OCI-LY7 (cell line): ENCODE measurements around the gene NOX3. TPM values are rescaled to one million over a fixed set of nuclear protein-coding genes. Genes with fewer than 3 reads are reported as not detected.

ENCODE experiments used
- BruUV-seq: library from RNA; stranded (reverse); fragments of 400-500 nt; replicated peaks from 2 replicates; lab custom pipeline; 2021; lab: Mats Ljungman, UMichigan
- CTCF ChIA-PET: fragments of 300-600 bp; sonication (Branson Sonifier 250); formaldehyde crosslinking; loops from one replicate; lab custom pipeline; 2022; ENCODE audit warnings: antibody characterized with exemption; ENCODE audit not compliant: unreplicated experiment; lab: Charles Lee
- POLR2A ChIA-PET: fragments of 300-600 bp; sonication (Branson Sonifier 250); formaldehyde crosslinking; loops from one replicate; lab custom pipeline; 2022; ENCODE audit warnings: antibody characterized with exemption; lab: Charles Lee
- DNase-seq: peaks from one replicate; pipeline ENCODE4 v3.0.0-alpha.2; 2015; ENCODE audit warnings: low spot score
- H2AFZ ChIP-seq: fragments of 200-600 bp; sonication (generic), shearing (Covaris generic); 2 replicates; pipeline ENCODE4 v1.6.1; 2014; ENCODE audit warnings: mild to moderate bottlenecking, antibody characterized with exemption, low read length, moderate library complexity
- H3K27ac ChIP-seq: fragments of 200-600 bp; sonication (generic); 2 replicates; pipeline ENCODE4 v1.5.1; 2014; ENCODE audit warnings: mixed run types, low read depth, mild to moderate bottlenecking, moderate library complexity, low read length, inconsistent platforms; ENCODE audit not compliant: poor library complexity, severe bottlenecking
- H3K36me3 ChIP-seq: fragments of 200-600 bp; sonication (generic); 2 replicates; pipeline ENCODE4 v1.6.1; 2014; ENCODE audit warnings: mild to moderate bottlenecking, antibody characterized with exemption, low read length, moderate library complexity, mixed read lengths; ENCODE audit not compliant: insufficient read depth
- H3K4me1 ChIP-seq: fragments of 200-600 bp; sonication (generic); 2 replicates; pipeline ENCODE4 v1.5.1; 2014; ENCODE audit warnings: mild to moderate bottlenecking, low read length; ENCODE audit not compliant: insufficient read depth, poor library complexity, severe bottlenecking
- H3K4me2 ChIP-seq: fragments of 200-600 bp; sonication (generic); 2 replicates; pipeline ENCODE4 v1.6.1; 2014; ENCODE audit warnings: mild to moderate bottlenecking, low read length
- H3K4me3 ChIP-seq: fragments of 200-600 bp; sonication (generic); 2 replicates; pipeline ENCODE4 v1.5.1; 2014; ENCODE audit warnings: mild to moderate bottlenecking, low read depth, low read length; ENCODE audit not compliant: poor library complexity, severe bottlenecking
- H3K79me2 ChIP-seq: fragments of 200-600 bp; sonication (generic); 2 replicates; pipeline ENCODE4 v1.6.1; 2016; ENCODE audit warnings: low read depth, mild to moderate bottlenecking, low read length, moderate library complexity, mixed read lengths; ENCODE audit not compliant: insufficient read depth
- H3K9me2 ChIP-seq: fragments of 200-600 bp; sonication (generic); 2 replicates; pipeline ENCODE4 v1.6.1; 2016; ENCODE audit warnings: mild to moderate bottlenecking, low read length, mixed read lengths; ENCODE audit not compliant: insufficient read depth
- H3K9me3 ChIP-seq: fragments of 200-600 bp; sonication (generic); 2 replicates; pipeline ENCODE4 v1.6.1; 2014; ENCODE audit warnings: mild to moderate bottlenecking, mixed run types, low read length, mixed read lengths
- H4K20me1 ChIP-seq: fragments of 200-600 bp; sonication (generic); 2 replicates; pipeline ENCODE4 v1.6.1; 2014; ENCODE audit warnings: mild to moderate bottlenecking, antibody characterized with exemption, low read length, moderate library complexity, mixed read lengths; ENCODE audit not compliant: insufficient read depth
- CTCF ChIP-seq: fragments of 200-600 bp; sonication (generic); conservative IDR thresholded peaks from 2 replicates; pipeline ENCODE4 v1.5.1; 2014; ENCODE audit warnings: mild to moderate bottlenecking, antibody characterized with exemption, low read length, moderate library complexity, mixed read lengths
- EZH2phosphoT487 ChIP-seq: fragments of 200-600 bp; sonication (generic); IDR thresholded peaks from 2 replicates; pipeline ENCODE4 v1.6.1; 2018; ENCODE audit warnings: low read depth, borderline replicate concordance, mild to moderate bottlenecking, mixed run types, antibody characterized with exemption, low read length, moderate library complexity, mixed read lengths
- intact Hi-C: fragments of 100-400 bp; cut with micrococcal nuclease; formaldehyde crosslinking; loops from one replicate; pipeline ENCODE4 v1.10.0; 2022; ENCODE audit not compliant: unreplicated experiment
- total RNA-seq, 2 experiments: library from RNA; depleted of rRNA in 1 of 2; stranded (reverse); fragments of >200 nt in 1 of 2; shearing (Covaris generic) in 1 of 2; gene quantifications; 2 replicates each; pipeline ENCODE4 v1.2.3, GENCODE V29; 2014 to 2022

The NOX3 gene
- total RNA-seq, 2 experiments from 2014 or later, result 0.22 TPM; not detected in 1

GRCh38 chr6:155441112-155441465, 14.6 kb downstream of the NOX3 start:
- Histone ChIP-seq H3K79me2 (no peaks in the 10 kb centered on the region), H3K36me3 (no peaks in the 10 kb centered on the region), H3K4me1 (peaks cover 40% of the 10 kb centered on the region), H3K9me2 (no peaks in the 10 kb centered on the region), H3K4me2 (no peak overlapping the region), H3K4me3 (no peak overlapping the region), H3K27ac (no peak overlapping the region), H3K9me3 (no peaks in the 10 kb centered on the region), H4K20me1 (no peaks in the 10 kb centered on the region), H2AFZ (peak overlapping the region; percentile 99; the same call in 1 of the 2 replicates)
- TF ChIP-seq CTCF, result no peak
- TF ChIP-seq EZH2phosphoT487, result no peak
- CTCF ChIA-PET, result no interaction called here
- intact Hi-C loops, result no loop called here
- POLR2A ChIA-PET, result interaction anchor here (0.6 to 3.0 kb wide), 5 partner anchors 15 to 984 kb away, joined by 3 to 10 read pairs (median 3); partner anchors contain the start of genes NOX3 and TFB1M
- no TSS peak for BruUV-seq
- no peak for DNase-seq

GRCh38 chr6:155440398-155441111, 15.1 kb downstream of the NOX3 start:
- POLR2A ChIA-PET, result interaction anchor here (0.7 to 3.0 kb wide), 11 partner anchors 8 to 1041 kb away, joined by 3 to 10 read pairs (median 4); partner anchors contain the start of genes NOX3 and TFB1M

More at GRCh38 chr6:155440398-155441111, 15.1 kb downstream of the NOX3 start:
- Histone ChIP-seq H3K4me1 (peaks cover 40% of the 10 kb centered on the region), H3K4me3 (no peak overlapping the region), H4K20me1 (no peaks in the 10 kb centered on the region), H3K9me2 (no peaks in the 10 kb centered on the region), H3K36me3 (no peaks in the 10 kb centered on the region), H3K79me2 (no peaks in the 10 kb centered on the region), H2AFZ (peak overlapping the region; percentile 99; the same call in 1 of the 2 replicates), H3K4me2 (peak overlapping the region; percentile 83), H3K9me3 (no peaks in the 10 kb centered on the region), H3K27ac (peak overlapping the region; percentile 76)
- no peak for TF ChIP-seq CTCF
- TF ChIP-seq EZH2phosphoT487, result no peak
- CTCF ChIA-PET, result no interaction called here
- BruUV-seq, result no TSS peak
- DNase-seq, result no peak
- intact Hi-C loops, result no loop called here
